Osteocyte (in vitro differentiated cells): ENCODE measurements around the gene CCDC170. TPM values are rescaled to one million over a fixed set of nuclear protein-coding genes. Genes with fewer than 3 reads are reported as not detected.

ENCODE experiments used
- DNase-seq: peaks from one replicate; pipeline ENCODE4 v3.0.0; 2021; ENCODE audit warnings: mixed read lengths; ENCODE audit not compliant: unreplicated experiment; ENCODE audit errors: extremely low spot score
- H3K27ac Mint-ChIP-seq: one replicate; pipeline ENCODE4 v1.8.0; 2021; ENCODE audit warnings: mild to moderate bottlenecking, mixed read lengths; ENCODE audit not compliant: unreplicated experiment
- H3K27me3 Mint-ChIP-seq: one replicate; pipeline ENCODE4 v1.8.0; 2021; ENCODE audit warnings: mixed read lengths; ENCODE audit not compliant: unreplicated experiment
- H3K36me3 Mint-ChIP-seq: one replicate; pipeline ENCODE4 v1.8.0; 2021; ENCODE audit warnings: mixed read lengths; ENCODE audit not compliant: unreplicated experiment
- H3K4me1 Mint-ChIP-seq: one replicate; pipeline ENCODE4 v1.8.0; 2021; ENCODE audit warnings: mixed read lengths; ENCODE audit not compliant: unreplicated experiment
- H3K4me3 Mint-ChIP-seq: one replicate; pipeline ENCODE4 v1.8.0; 2021; ENCODE audit warnings: mild to moderate bottlenecking, moderate library complexity, mixed read lengths; ENCODE audit not compliant: unreplicated experiment
- H3K9me3 Mint-ChIP-seq: one replicate; pipeline ENCODE4 v1.8.0; 2021; ENCODE audit warnings: mixed read lengths; ENCODE audit not compliant: unreplicated experiment
- CTCF ChIP-seq: fragments of 200-600 bp; sonication (generic); IDR thresholded peaks from 2 replicates; pipeline ENCODE4 v1.5.0; 2021; ENCODE audit warnings: antibody characterized with exemption, mild to moderate bottlenecking, moderate library complexity
- total RNA-seq: library from RNA; stranded (reverse); gene quantifications from 2 replicates; pipeline ENCODE4 v1.2.1, GENCODE V29; 2021

CCDC170 gene
- total RNA-seq, 1 donor from 2014 or later = 0.78 TPM

- H3K4me1 Mint-ChIP-seq = peaks cover 20% of the 10 kb centered on the region
- peak overlapping the region; percentile 38 for H3K27ac Mint-ChIP-seq
- DNase-seq = no peak
- peak; percentile 1 for TF ChIP-seq CTCF
- no peaks in the 10 kb centered on the region for H3K9me3 Mint-ChIP-seq
- H3K4me3 Mint-ChIP-seq = peak overlapping the region; percentile 72
- no peaks in the 10 kb centered on the region for H3K27me3 Mint-ChIP-seq
- no peaks in the 10 kb centered on the region for H3K36me3 Mint-ChIP-seq
Measured at GRCh38 chr6:151494235-151494935, 568 bp downstream of the CCDC170 start.

DNA sequence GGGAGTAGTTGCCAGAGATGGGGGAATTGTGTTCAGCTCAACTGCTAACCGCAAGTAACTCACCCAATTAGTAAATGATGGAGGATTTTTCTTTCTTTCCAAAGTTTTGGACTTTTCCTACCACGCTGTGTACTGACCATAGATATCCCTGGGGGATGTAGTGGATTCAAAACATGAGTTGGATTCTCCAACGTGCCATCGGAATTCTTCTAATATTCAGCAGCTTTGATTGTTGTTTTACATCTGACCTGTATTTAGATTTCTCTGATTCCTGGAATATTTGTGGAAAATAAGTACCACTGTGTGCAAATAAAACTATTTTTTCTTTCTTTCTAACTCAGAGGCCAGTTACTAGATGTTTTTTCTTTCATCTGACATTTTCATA lies 1.1 kb downstream of the CCDC170 start:
- no peak for DNase-seq
- H3K9me3 Mint-ChIP-seq = no peaks in the 10 kb centered on the region
- TF ChIP-seq CTCF = no peak
- no peaks in the 10 kb centered on the region for H3K27me3 Mint-ChIP-seq
- H3K27ac Mint-ChIP-seq = peak overlapping the region; percentile 38
- H3K4me3 Mint-ChIP-seq = peak overlapping the region; percentile 72
- H3K36me3 Mint-ChIP-seq = no peaks in the 10 kb centered on the region
- peaks cover 20% of the 10 kb centered on the region for H3K4me1 Mint-ChIP-seq

DNA sequence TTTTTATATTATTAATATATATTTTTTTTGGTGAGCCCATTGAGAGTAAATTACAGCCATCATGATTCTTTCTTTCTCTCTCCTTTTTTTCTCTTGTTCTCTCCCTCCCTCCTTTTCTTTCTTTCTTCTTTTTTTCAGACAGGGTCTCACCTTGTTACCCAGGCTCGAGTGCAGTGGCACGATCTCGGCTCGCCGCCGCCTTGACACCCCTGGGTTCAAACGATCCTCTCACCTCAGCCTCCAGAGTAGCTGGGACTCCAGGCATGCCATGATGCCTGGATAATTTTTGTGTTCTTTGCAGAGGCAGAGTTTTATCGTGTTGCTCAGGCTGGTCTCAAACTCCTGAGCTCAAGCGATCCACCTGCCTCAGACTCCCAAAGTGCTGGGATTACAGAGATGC lies 1.6 kb downstream of the CCDC170 start:
- peaks cover 20% of the 10 kb centered on the region for H3K4me1 Mint-ChIP-seq
- H3K4me3 Mint-ChIP-seq = peak overlapping the region; percentile 20

GRCh38 chr6:151497905-151498304 lies 4.1 kb downstream of the CCDC170 start:
- no peak overlapping the region for H3K27ac Mint-ChIP-seq
- H3K36me3 Mint-ChIP-seq = no peaks in the 10 kb centered on the region
- peaks cover 2% of the 10 kb centered on the region for H3K27me3 Mint-ChIP-seq
- DNase-seq = no peak
- H3K9me3 Mint-ChIP-seq = no peaks in the 10 kb centered on the region
- no peak for TF ChIP-seq CTCF
- H3K4me3 Mint-ChIP-seq = no peak overlapping the region
- peaks cover 25% of the 10 kb centered on the region for H3K4me1 Mint-ChIP-seq

More for the DNA sequence above, 1.6 kb downstream of the CCDC170 start:
- no peak overlapping the region for H3K27ac Mint-ChIP-seq
- no peak for DNase-seq
- no peaks in the 10 kb centered on the region for H3K9me3 Mint-ChIP-seq
- H3K36me3 Mint-ChIP-seq = no peaks in the 10 kb centered on the region
- TF ChIP-seq CTCF = no peak
- peaks cover 2% of the 10 kb centered on the region for H3K27me3 Mint-ChIP-seq

DNA sequence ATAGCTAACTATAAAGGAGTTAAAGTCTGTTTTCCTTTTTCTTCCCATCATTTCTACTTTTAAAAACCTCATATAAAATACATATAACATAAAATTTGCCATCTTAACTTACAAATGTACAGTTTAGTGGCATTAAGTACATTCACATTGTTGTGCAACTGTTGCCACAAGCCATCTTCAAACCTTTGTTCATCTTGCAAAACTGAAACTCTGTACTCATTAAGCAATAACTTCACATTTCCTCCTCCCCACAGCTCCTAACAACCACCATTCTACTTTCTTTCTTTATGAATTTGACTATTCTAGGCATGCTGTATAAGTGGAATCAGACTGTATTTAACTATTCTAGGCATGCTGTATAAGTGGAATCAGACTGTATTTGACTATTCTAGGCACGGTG lies 4.5 kb downstream of the CCDC170 start:
- Mint-ChIP-seq H3K36me3 (no peaks in the 10 kb centered on the region), H3K4me3 (no peak overlapping the region), H3K9me3 (no peaks in the 10 kb centered on the region), H3K4me1 (peaks cover 22% of the 10 kb centered on the region), H3K27me3 (peaks cover 2% of the 10 kb centered on the region), H3K27ac (no peak overlapping the region)
- DNase-seq = no peak
- TF ChIP-seq CTCF = no peak
